Psoas muscle (tissue), 8 donors: ENCODE results near the gene GAMT. TPM values are rescaled to one million over a fixed set of nuclear protein-coding genes. Genes with fewer than 3 reads are reported as not detected.

ENCODE experiments used
- ATAC-seq, 4 donors: fragments of 200-7000 bp; cut with Tn5 transposase; one replicate each; pipeline ENCODE4 v1.9.1; 2020; ENCODE audit warnings: moderate library complexity in 3 of 4, mild to moderate bottlenecking in 2 of 4
- DNase-seq, 2 donors: peaks; one replicate each; pipeline ENCODE4 v3.0.0-alpha.2; 2020
- H3K27ac ChIP-seq: fragments of 200-600 bp; one replicate; pipeline ENCODE4 v1.8.0; 2022
- H3K27me3 ChIP-seq, 3 donors: fragments of 200-600 bp in 1 of 3; one replicate each; pipeline versions ENCODE4 v1.6.1 to v1.8.0; 2013 to 2022; ENCODE audit warnings: low read length in 2 of 3, mild to moderate bottlenecking in 2 of 3, moderate library complexity in 1 of 3; ENCODE audit not compliant: insufficient read depth in 3 of 3
- H3K36me3 ChIP-seq, 2 donors: fragments of 200-600 bp in 1 of 2; one replicate each; pipeline versions ENCODE4 v1.6.1 to v1.8.0; 2013 to 2022; ENCODE audit warnings: low read depth in 1 of 2, mild to moderate bottlenecking in 1 of 2, moderate library complexity in 1 of 2; ENCODE audit not compliant: insufficient read depth in 1 of 2
- H3K4me1 ChIP-seq: fragments of 200-600 bp; one replicate; pipeline ENCODE4 v1.8.0; 2022
- H3K4me3 ChIP-seq: fragments of 200-600 bp; one replicate; pipeline ENCODE4 v1.8.0; 2022; ENCODE audit warnings: mild to moderate bottlenecking
- H3K9me3 ChIP-seq: fragments of 200-600 bp; one replicate; pipeline ENCODE4 v1.8.0; 2022
- CTCF ChIP-seq: fragments of 200-600 bp; IDR thresholded peaks from one replicate; pipeline ENCODE4 v1.8.0; 2022; ENCODE audit warnings: antibody characterized with exemption
- WGBS, 3 donors: extraction: QIAGEN DNeasy Blood & Tissue Kit; methylation state at CpG; one replicate each; pipeline versions ENCODE4 v1.1.6 to v1.1.7; 2013; 5-methylcytosine and 5-hydroxymethylcytosine counted together
- intact Hi-C, 2 donors: fragments of 100-400 bp; cut with DNase I; formaldehyde crosslinking; loops; one replicate each; pipeline versions ENCODE4 v1.11.0 to v1.14.2; 2022
- polyA plus RNA-seq, 3 donors: library from polyadenylated mRNA; stranded (reverse); fragments of 200-250 nt; gene quantifications; one replicate each; pipeline ENCODE4 v1.2.3, GENCODE V29; 2013
- total RNA-seq, 4 donors: library from RNA; stranded (reverse); fragmentation: NEBNext Ultra II Directional in 2 of 4; extraction: Animal tissue kit (Norgen Biotek cat#: 25700) in 2 of 4; gene quantifications; one replicate each; pipeline versions ENCODE4 v1.2.1 to v1.2.4, GENCODE V29; 2021 to 2023
- donor health status: healthy with polysubstance abuse.
- donor health status: DM: no; HTN: no; CAD: no; lungs with moderate emphysema.
- donor health status: Bipolar disorder and iron deficiency.
- donor health status: healthy.
- donor health status: DM: yes; HTN: yes; CAD: no.
- donor health status: DM: no; HTN: no; CAD: no.
- donor health status: DM: no; HTN: no; CAD: no.
- donor health status: DM: yes; HTN: yes; CAD: no.

Gene GAMT
- total and polyA plus RNA-seq, 7 donors: 162 to 464 (median 237) TPM

GRCh38 chr19:1446713-1447481 lies 45.6 kb upstream of the GAMT start:
- TF ChIP-seq CTCF: no peak
- ATAC-seq (no peak), DNase-seq (no peak)
- Histone ChIP-seq H3K4me1 (no peaks in the 10 kb centered on the region), H3K36me3 (peaks cover 4 to 12% of the 10 kb centered on the region in 2 donors), H3K27ac (no peak overlapping the region), H3K9me3 (no peaks in the 10 kb centered on the region), H3K27me3 (peaks cover 0 to 64% (median 44%) of the 10 kb centered on the region in 3 donors), H3K4me3 (peak overlapping the region; percentile 53)
- WGBS, 3 donors: 3 to 4% (median 4%) methylated on average over 45 to 63 of the region's 63 CpGs
- intact Hi-C loops: loop anchor here in 1 of 2 donors (1.0 to 10.0 kb wide), 3 partner anchors 25 to 162 kb away; partner anchors contain the start of gene EFNA2

GRCh38 chr19:1445932-1446712 lies 44.8 kb upstream of the GAMT start:
- ATAC-seq (no peak), DNase-seq (no peak)
- no peak for TF ChIP-seq CTCF
- Histone ChIP-seq H3K27me3 (peaks cover 0 to 57% (median 38%) of the 10 kb centered on the region in 3 donors), H3K4me1 (no peaks in the 10 kb centered on the region), H3K27ac (no peak overlapping the region), H3K9me3 (no peaks in the 10 kb centered on the region), H3K36me3 (peaks cover 9 to 19% of the 10 kb centered on the region in 2 donors), H3K4me3 (peak overlapping the region; percentile 53)
- 0 to 2% (median 1%) methylated on average over 30 to 99 of the region's 99 CpGs for WGBS, 3 donors
- intact Hi-C loops: loop anchor here in 1 of 2 donors (1.0 to 10.0 kb wide), 3 partner anchors 26 to 161 kb away; partner anchors contain the start of gene EFNA2

- ATAC-seq: peak; percentile 86 to 90 (median 86)
- intact Hi-C loops: loop anchor here in 1 of 2 donors (5.0 to 10.0 kb wide), 2 partner anchors 128 to 161 kb away; partner anchors contain the start of gene EFNA2
- peaks cover 0 to 50% (median 31%) of the 10 kb centered on the region in 3 donors for H3K27me3 ChIP-seq
These were observed 44.0 kb upstream of the GAMT start for GRCh38 chr19:1445185-1445931.

More at GRCh38 chr19:1445185-1445931, 44.0 kb upstream of the GAMT start:
- peak; percentile 87 for TF ChIP-seq CTCF
- DNase-seq: peak; percentile 74 to 85
- peaks cover 3% of the 10 kb centered on the region for H3K4me1 ChIP-seq
- H3K36me3 ChIP-seq: peaks cover 16 to 27% of the 10 kb centered on the region in 2 donors
- H3K9me3 ChIP-seq: no peaks in the 10 kb centered on the region
- WGBS, 3 donors: 3 to 5% (median 4%) methylated on average over 43 to 70 of the region's 70 CpGs
- no peak overlapping the region for H3K27ac ChIP-seq
- H3K4me3 ChIP-seq: peak overlapping the region; percentile 53
